ENCODE data around the gene CMTM1.

The CMTM1 gene

DNA sequence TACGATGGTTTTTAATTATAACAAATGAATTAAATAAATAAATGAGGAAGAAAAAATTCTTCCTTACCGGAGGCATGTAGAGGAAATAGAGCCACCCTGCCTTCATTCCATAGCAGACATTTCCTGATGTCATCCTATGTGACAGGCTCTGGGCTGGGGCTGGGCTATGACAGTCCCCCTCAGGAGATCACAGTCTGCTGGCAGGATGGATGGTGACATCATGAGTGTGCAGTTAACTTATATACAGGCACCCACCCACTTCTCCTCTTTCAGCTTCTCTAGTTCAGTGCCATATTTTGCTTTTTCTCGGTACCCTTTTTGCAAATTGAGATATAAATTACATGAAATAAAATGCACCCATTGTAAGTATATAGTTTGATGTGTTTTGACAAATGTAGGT, 31.9 kb downstream of the CMTM1 start:
- TF ChIP-seq ISL1 (CRISPR knock-in tag; IDR thresholded peaks at IDR 0.05) (no peak), RARB (CRISPR knock-in tag; IDR thresholded peaks at IDR 0.05) (no peak), ZNF8 (CRISPR knock-in tag; IDR thresholded peaks at IDR 0.05) (no peak)

DNA sequence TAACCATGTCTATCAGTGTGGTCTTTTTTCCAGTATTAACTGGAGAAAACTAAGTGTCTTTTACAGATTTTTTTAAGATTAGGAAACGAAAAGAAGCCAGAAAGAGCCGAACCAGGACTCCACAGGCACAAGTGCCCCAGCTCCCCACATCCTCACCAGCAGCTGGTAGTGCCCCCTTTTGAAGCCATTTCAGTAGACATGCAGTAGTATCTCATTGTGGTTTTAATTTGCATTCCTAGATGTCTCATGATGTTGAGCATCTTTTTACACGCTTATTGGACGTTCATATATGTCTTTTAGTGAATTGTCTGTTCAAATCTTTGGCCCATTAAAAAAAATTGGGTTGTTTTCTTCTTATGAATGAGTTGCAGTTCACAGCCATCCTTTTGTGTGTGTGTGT, 33.5 kb downstream of the CMTM1 start:
- ATAC-seq = no peak
- TF ChIP-seq CSRNP3 (CRISPR knock-in tag; IDR thresholded peaks at IDR 0.05) = no peak
- TF ChIP-seq ESRRG (CRISPR knock-in tag; IDR thresholded peaks at IDR 0.05) = no peak
- TF ChIP-seq TOX (CRISPR knock-in tag; IDR thresholded peaks at IDR 0.05; ENCODE audit: borderline replicate concordance) = no peak

More for the DNA sequence above, 31.9 kb downstream of the CMTM1 start:
- ATAC-seq = no peak

DNA sequence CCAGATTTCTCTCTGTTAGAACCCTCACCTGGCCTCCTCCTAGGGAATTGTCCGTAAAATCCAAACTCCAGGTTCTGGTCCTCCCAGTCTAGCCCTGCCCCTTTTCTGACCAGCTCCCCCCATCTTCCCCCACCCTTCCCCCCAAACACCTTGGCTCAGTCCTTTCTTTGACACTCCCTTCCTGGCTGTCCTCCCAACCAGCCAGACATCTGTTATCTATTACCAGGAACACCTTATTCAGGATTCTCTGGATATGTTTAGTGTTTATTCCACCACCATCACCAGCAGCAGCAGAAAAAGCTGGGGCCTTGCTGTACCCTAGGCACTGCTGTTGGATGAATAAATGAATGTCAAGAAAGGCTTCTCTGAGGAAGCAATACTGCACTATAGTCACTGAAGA, 34.2 kb downstream of the CMTM1 start:
- TF ChIP-seq PPARA (CRISPR knock-in tag; IDR thresholded peaks at IDR 0.05; ENCODE audit: borderline replicate concordance) = no peak
- ATAC-seq = no peak

- no peak for ATAC-seq
- no peak for TF ChIP-seq CSDC2 (CRISPR knock-in tag; IDR thresholded peaks at IDR 0.05)
- no peak for TF ChIP-seq RARB (CRISPR knock-in tag; IDR thresholded peaks at IDR 0.05)
- no peak for TF ChIP-seq POU6F1 (CRISPR knock-in tag; IDR thresholded peaks at IDR 0.05; ENCODE audit: borderline replicate concordance, low read depth)
- TF ChIP-seq, protein P1, sequence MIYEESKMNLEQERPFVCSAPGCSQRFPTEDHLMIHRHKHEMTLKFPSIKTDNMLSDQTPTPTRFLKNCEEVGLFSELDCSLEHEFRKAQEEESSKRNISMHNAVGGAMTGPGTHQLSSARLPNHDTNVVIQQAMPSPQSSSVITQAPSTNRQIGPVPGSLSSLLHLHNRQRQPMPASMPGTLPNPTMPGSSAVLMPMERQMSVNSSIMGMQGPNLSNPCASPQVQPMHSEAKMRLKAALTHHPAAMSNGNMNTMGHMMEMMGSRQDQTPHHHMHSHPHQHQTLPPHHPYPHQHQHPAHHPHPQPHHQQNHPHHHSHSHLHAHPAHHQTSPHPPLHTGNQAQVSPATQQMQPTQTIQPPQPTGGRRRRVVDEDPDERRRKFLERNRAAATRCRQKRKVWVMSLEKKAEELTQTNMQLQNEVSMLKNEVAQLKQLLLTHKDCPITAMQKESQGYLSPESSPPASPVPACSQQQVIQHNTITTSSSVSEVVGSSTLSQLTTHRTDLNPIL (CRISPR knock-in tag; IDR thresholded peaks at IDR 0.05; ENCODE audit: low read depth) = no peak
- TF ChIP-seq ISL1 (CRISPR knock-in tag; IDR thresholded peaks at IDR 0.05) = no peak
- TF ChIP-seq TCF4 (CRISPR knock-in tag; IDR thresholded peaks at IDR 0.05; ENCODE audit: borderline replicate concordance) = no peak
- TF ChIP-seq ARNTL (CRISPR knock-in tag; IDR thresholded peaks at IDR 0.05; ENCODE audit: borderline replicate concordance, low read depth) = no peak
- TF ChIP-seq BACH2 (CRISPR knock-in tag; IDR thresholded peaks at IDR 0.05; ENCODE audit: borderline replicate concordance) = no peak
- no peak for TF ChIP-seq PPARA (CRISPR knock-in tag; IDR thresholded peaks at IDR 0.05; ENCODE audit: borderline replicate concordance)
- no peak for TF ChIP-seq SNAI2 (CRISPR knock-in tag; IDR thresholded peaks at IDR 0.05)
- no peak for TF ChIP-seq ZNF70 (CRISPR knock-in tag; IDR thresholded peaks at IDR 0.05)
- no peak for TF ChIP-seq ZFP3 (CRISPR knock-in tag; IDR thresholded peaks at IDR 0.05)
- TF ChIP-seq OSR1 (CRISPR knock-in tag; IDR thresholded peaks at IDR 0.05) = no peak
- TF ChIP-seq TOX (CRISPR knock-in tag; IDR thresholded peaks at IDR 0.05; ENCODE audit: borderline replicate concordance) = no peak
Measured at GRCh38 chr16:66601471-66601870, 35.2 kb downstream of the CMTM1 start.

DNA sequence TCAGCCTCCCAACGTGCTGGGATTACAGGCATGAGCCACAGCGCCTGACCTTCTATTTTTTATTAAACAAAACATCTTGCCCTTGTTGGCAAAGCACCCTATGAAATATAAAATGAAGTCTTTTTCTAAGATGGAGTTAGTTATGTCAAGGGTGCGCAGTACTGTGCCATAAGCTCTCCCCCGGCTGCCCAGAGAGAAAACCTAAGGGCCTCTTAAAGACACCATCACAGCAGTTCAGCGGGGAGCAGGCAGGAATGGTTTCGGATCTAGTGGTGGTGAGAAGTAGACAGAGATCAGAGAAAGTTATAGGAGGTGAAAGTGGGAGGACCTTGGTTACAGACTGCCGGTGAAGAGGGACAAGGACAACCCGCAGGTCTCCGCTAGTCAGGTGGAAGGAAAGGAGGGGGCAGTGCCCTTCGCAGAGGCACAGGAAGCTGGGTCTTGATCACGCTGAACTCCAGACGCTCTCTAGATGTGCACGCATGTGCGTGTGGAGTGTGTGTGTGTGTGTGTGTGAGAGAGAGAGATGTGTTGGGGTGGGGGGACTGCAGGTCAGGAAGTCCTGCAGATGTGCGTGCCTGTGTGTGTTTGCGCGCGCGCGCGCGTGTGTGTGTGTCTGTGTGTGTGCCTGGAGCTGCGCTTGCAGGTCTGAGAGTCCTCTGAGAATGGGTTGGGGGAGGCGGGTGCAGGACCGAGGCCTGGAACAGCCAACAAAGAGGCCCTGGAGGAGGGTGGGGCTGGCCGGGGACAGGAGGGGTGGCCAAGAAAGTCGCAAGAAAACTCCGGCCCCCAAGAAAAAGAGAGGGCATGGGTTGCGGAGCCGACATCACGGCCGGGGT, 37.5 kb downstream of the CMTM1 start:
- 0 out of 2 replicates have a peak, but pooled peaks have one; percentile 49 for TF ChIP-seq ZFP3 (CRISPR knock-in tag; IDR thresholded peaks at IDR 0.05)
- 0 out of 2 replicates have a peak, but pooled peaks have one; percentile 17 for TF ChIP-seq ISL1 (CRISPR knock-in tag; IDR thresholded peaks at IDR 0.05)
- TF ChIP-seq, protein P2, sequence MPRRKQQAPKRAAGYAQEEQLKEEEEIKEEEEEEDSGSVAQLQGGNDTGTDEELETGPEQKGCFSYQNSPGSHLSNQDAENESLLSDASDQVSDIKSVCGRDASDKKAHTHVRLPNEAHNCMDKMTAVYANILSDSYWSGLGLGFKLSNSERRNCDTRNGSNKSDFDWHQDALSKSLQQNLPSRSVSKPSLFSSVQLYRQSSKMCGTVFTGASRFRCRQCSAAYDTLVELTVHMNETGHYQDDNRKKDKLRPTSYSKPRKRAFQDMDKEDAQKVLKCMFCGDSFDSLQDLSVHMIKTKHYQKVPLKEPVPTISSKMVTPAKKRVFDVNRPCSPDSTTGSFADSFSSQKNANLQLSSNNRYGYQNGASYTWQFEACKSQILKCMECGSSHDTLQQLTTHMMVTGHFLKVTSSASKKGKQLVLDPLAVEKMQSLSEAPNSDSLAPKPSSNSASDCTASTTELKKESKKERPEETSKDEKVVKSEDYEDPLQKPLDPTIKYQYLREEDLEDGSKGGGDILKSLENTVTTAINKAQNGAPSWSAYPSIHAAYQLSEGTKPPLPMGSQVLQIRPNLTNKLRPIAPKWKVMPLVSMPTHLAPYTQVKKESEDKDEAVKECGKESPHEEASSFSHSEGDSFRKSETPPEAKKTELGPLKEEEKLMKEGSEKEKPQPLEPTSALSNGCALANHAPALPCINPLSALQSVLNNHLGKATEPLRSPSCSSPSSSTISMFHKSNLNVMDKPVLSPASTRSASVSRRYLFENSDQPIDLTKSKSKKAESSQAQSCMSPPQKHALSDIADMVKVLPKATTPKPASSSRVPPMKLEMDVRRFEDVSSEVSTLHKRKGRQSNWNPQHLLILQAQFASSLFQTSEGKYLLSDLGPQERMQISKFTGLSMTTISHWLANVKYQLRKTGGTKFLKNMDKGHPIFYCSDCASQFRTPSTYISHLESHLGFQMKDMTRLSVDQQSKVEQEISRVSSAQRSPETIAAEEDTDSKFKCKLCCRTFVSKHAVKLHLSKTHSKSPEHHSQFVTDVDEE (CRISPR knock-in tag; IDR thresholded peaks at IDR 0.05) = 0 out of 2 replicates have a peak, but pooled peaks have one; percentile 16
- TF ChIP-seq ZFP30 (CRISPR knock-in tag; IDR thresholded peaks at IDR 0.05) = no peak
- peak; percentile 18; the same call in 1 of the 2 replicates for TF ChIP-seq CSDC2 (CRISPR knock-in tag; IDR thresholded peaks at IDR 0.05)
- peak; percentile 80; the same call in 1 of the 2 replicates for TF ChIP-seq SNAI2 (CRISPR knock-in tag; IDR thresholded peaks at IDR 0.05)
- no peak for TF ChIP-seq POU6F1 (CRISPR knock-in tag; IDR thresholded peaks at IDR 0.05; ENCODE audit: borderline replicate concordance, low read depth)
- ATAC-seq = peak; percentile 48
